Brain microvascular endothelial cell (primary cell): Measurements from ENCODE around the gene CDC42BPG.

Experiments
- DNase-seq: peaks from one replicate; pipeline ENCODE4 v3.0.0-alpha.2; 2020
- H3K27ac ChIP-seq: fragments of 250-450 bp; sonication (Bioruptor Pico); 2 replicates; pipeline ENCODE4 v1.5.1; 2020; ENCODE audit warnings: mild to moderate bottlenecking, moderate library complexity
- H3K27me3 ChIP-seq: fragments of 250-450 bp; sonication (Bioruptor Pico); replicated peaks from 2 replicates; pipeline ENCODE4 v1.5.1; 2020; ENCODE audit warnings: mild to moderate bottlenecking
- H3K36me3 ChIP-seq: fragments of 250-450 bp; sonication (Bioruptor Pico); replicated peaks from 2 replicates; pipeline ENCODE4 v1.5.1; 2020; ENCODE audit warnings: mild to moderate bottlenecking
- H3K4me3 ChIP-seq: 2 replicates; pipeline ENCODE4 v1.5.1; 2011; ENCODE audit warnings: low read depth, mild to moderate bottlenecking, control low read depth, low read length, moderate library complexity
- CTCF ChIP-seq: IDR thresholded peaks from 2 replicates; pipeline ENCODE4 v1.5.1; 2011; ENCODE audit warnings: low read depth, mild to moderate bottlenecking, moderate library complexity, low read length, control low read depth, inconsistent platforms; ENCODE audit errors: missing control alignments
- in situ Hi-C: cut with HindIII; loops from 2 replicates; pipeline ENCODE4 v1.10.0; 2017; ENCODE audit warnings: low sequenced_read_pairs, low pct_ligation_motif_present

CDC42BPG gene

GRCh38 chr11:64844330-64845128, at the start of gene CDC42BPG:
TSS of gene CDC42BPG (minus strand) at chr11:64844653. CDS start at chr11:64844569, 84 bp downstream.
- Histone ChIP-seq H3K27me3 (no peaks in the 10 kb centered on the region), H3K27ac (no peak within 1 kb of the TSS), H3K4me3 (peak within 1 kb of the TSS; percentile 40), H3K36me3 (no peaks in the 10 kb centered on the region)
- DNase-seq = peak; percentile 37
- TF ChIP-seq CTCF = peak; percentile 65
- in situ Hi-C loops = loop anchor here (5.0 kb wide), 1 partner anchor 48 kb away; no protein-coding TSS in a partner anchor

GRCh38 chr11:64893194-64894069, 49.0 kb upstream of the CDC42BPG start:
- no peak for TF ChIP-seq CTCF
- in situ Hi-C loops = loop anchor here (5.0 kb wide), 1 partner anchor 46 kb away; no protein-coding TSS in a partner anchor
- Histone ChIP-seq H3K36me3 (peaks cover 15% of the 10 kb centered on the region), H3K27me3 (no peaks in the 10 kb centered on the region), H3K4me3 (no peak overlapping the region), H3K27ac (no peak overlapping the region)
- DNase-seq = no peak

- no peak for DNase-seq
- in situ Hi-C loops = loop anchor here (5.0 kb wide), 1 partner anchor 46 kb away; no protein-coding TSS in a partner anchor
- H3K36me3 ChIP-seq = peaks cover 9% of the 10 kb centered on the region
- H3K27me3 ChIP-seq = no peaks in the 10 kb centered on the region
- no peak for TF ChIP-seq CTCF
- no peak overlapping the region for H3K4me3 ChIP-seq
- no peak overlapping the region for H3K27ac ChIP-seq
These were observed 48.4 kb upstream of the CDC42BPG start for GRCh38 chr11:64892838-64893193.

GRCh38 chr11:64892411-64892831, 48.0 kb upstream of the CDC42BPG start:
- in situ Hi-C loops = loop anchor here (5.0 kb wide), 1 partner anchor 45 kb away; no protein-coding TSS in a partner anchor
- Histone ChIP-seq H3K27me3 (no peaks in the 10 kb centered on the region), H3K36me3 (peaks cover 5% of the 10 kb centered on the region), H3K27ac (no peak overlapping the region), H3K4me3 (no peak overlapping the region)
- no peak for DNase-seq
- no peak for TF ChIP-seq CTCF

GRCh38 chr11:64891880-64892279, 47.4 kb upstream of the CDC42BPG start:
- Histone ChIP-seq H3K36me3 (peaks cover 3% of the 10 kb centered on the region), H3K27me3 (no peaks in the 10 kb centered on the region), H3K4me3 (no peak overlapping the region), H3K27ac (no peak overlapping the region)
- no peak for TF ChIP-seq CTCF
- DNase-seq = no peak
- in situ Hi-C loops = loop anchor here (5.0 kb wide), 1 partner anchor 45 kb away; no protein-coding TSS in a partner anchor
